Testis (tissue), 2 donors: Measurements from ENCODE around the gene HES2.

Source experiments
- CTCF ChIP-seq, 3 experiments: fragments of 450-650 bp in 2 of 3; fragments of 200-600 bp in 1 of 3; sonication (generic) in 1 of 3; IDR thresholded peaks; one replicate each; pipeline ENCODE4 v1.5.1; 2016 to 2019; ENCODE audit warnings: antibody characterized with exemption in 3 of 3, mild to moderate bottlenecking in 2 of 3, moderate library complexity in 1 of 3
- POLR2A ChIP-seq: fragments of 450-650 bp; IDR thresholded peaks from one replicate; pipeline ENCODE4 v1.6.1; 2017; ENCODE audit warnings: antibody characterized with exemption, mild to moderate bottlenecking, moderate library complexity

- TF ChIP-seq POLR2A (no peak), CTCF (IDR thresholded peaks at IDR 0.05) (no peak)
Observed at GRCh38 chr1:6435129-6435528, 15.4 kb upstream of the HES2 start.
